GM12878 (cell line): Measurements from ENCODE around the gene CCDC136. TPM values are rescaled to one million over a fixed set of nuclear protein-coding genes. Genes with fewer than 3 reads are reported as not detected.

Experiments
- ATAC-seq: fragments of 200-7000 bp; cut with Tn5 transposase; 3 replicates; pipeline ENCODE4 v1.9.1; 2020; ENCODE audit warnings: mild to moderate bottlenecking, moderate library complexity
- BruUV-seq: library from RNA; stranded (reverse); fragments of 400-500 nt; replicated peaks from 2 replicates; lab custom pipeline; 2021; lab: Mats Ljungman, UMichigan
- CTCF ChIA-PET: fragments of 300-600 bp; sonication (Branson Sonifier 250); formaldehyde crosslinking; extraction: SDS; loops from one replicate; lab custom pipeline; 2021; ENCODE audit warnings: inconsistent platforms; lab: Yijun Ruan, JAX
- POLR2A ChIA-PET: fragments of 350-600 bp; formaldehyde crosslinking; extraction: SDS; loops from one replicate; lab custom pipeline; 2021; ENCODE audit warnings: inconsistent platforms; lab: Charles Lee
- RAD21 ChIA-PET: fragments of 300-600 bp; sonication (Branson Sonifier 250); formaldehyde crosslinking; loops from one replicate; lab custom pipeline; 2023; ENCODE audit warnings: antibody characterized with exemption; ENCODE audit not compliant: unreplicated experiment; lab: Charles Lee
- SMC1A ChIA-PET: fragments of 300-600 bp; sonication (Branson Sonifier 250); formaldehyde crosslinking; loops from one replicate; lab custom pipeline; 2023; ENCODE audit not compliant: unreplicated experiment, uncharacterized antibody; lab: Charles Lee
- DNase-seq: peaks from one replicate; pipeline ENCODE4 v3.0.0-alpha.2; 2011; ENCODE audit warnings: low read depth, low spot score
- FAIRE-seq: peaks from 3 replicates; lab custom pipeline; 2011; peaks lifted over from hg19 to GRCh38; lab: Jason Lieb, UNC
- H2AFZ ChIP-seq: 2 replicates; pipeline ENCODE4 v1.6.0; 2011; ENCODE audit warnings: low read depth, low read length, control low read depth; ENCODE audit not compliant: control insufficient read depth
- H3K27ac ChIP-seq: 2 replicates; pipeline ENCODE4 v1.5.1; 2011; ENCODE audit warnings: control low read depth; ENCODE audit not compliant: control insufficient read depth, insufficient read depth
- H3K27me3 ChIP-seq, 2 experiments: replicated peaks in 1 of 2; 2 replicates each; pipeline versions ENCODE4 v1.6.0 to v1.6.1; 2011; ENCODE audit warnings: low read length in 1 of 2; ENCODE audit not compliant: control insufficient read depth in 2 of 2, insufficient read depth in 2 of 2
- H3K36me3 ChIP-seq, 2 experiments: 2 replicates each; pipeline ENCODE4 v1.5.1; 2011; ENCODE audit warnings: low read length in 1 of 2; ENCODE audit not compliant: control insufficient read depth in 2 of 2, insufficient read depth in 2 of 2
- H3K4me1 ChIP-seq: 2 replicates; pipeline ENCODE4 v1.6.1; 2011; ENCODE audit warnings: mild to moderate bottlenecking, low read length, moderate library complexity, mixed read lengths; ENCODE audit not compliant: control insufficient read depth, insufficient read depth
- H3K4me2 ChIP-seq: 2 replicates; pipeline ENCODE4 v1.6.0; 2011; ENCODE audit warnings: control low read depth; ENCODE audit not compliant: control insufficient read depth, insufficient read depth
- H3K4me3 ChIP-seq: fragments of 200-600 bp; sonication (generic); 2 replicates; pipeline ENCODE4 v1.5.1; 2016
- H3K79me2 ChIP-seq: 2 replicates; pipeline ENCODE4 v1.6.0; 2011; ENCODE audit warnings: low read length; ENCODE audit not compliant: control insufficient read depth, insufficient read depth
- H3K9ac ChIP-seq: 2 replicates; pipeline ENCODE4 v1.8.0; 2011; ENCODE audit warnings: low read length, control low read depth, mixed read lengths; ENCODE audit not compliant: control insufficient read depth, insufficient read depth
- H3K9me3 ChIP-seq: replicated peaks from 3 replicates; pipeline ENCODE4 v1.5.1; 2011; ENCODE audit warnings: mild to moderate bottlenecking, low read length; ENCODE audit not compliant: control insufficient read depth, insufficient read depth
- H4K20me1 ChIP-seq: 2 replicates; pipeline ENCODE4 v1.6.0; 2011; ENCODE audit not compliant: control insufficient read depth, insufficient read depth
- REST ChIP-seq: IDR thresholded peaks from 2 replicates; pipeline ENCODE4 v1.6.1; 2012; ENCODE audit warnings: mild to moderate bottlenecking, low read depth, low read length
- ZBTB40 ChIP-seq: fragments of 450-650 bp; IDR thresholded peaks from 2 replicates; pipeline ENCODE4 v1.6.1; 2016; ENCODE audit warnings: mild to moderate bottlenecking, moderate library complexity, borderline replicate concordance
- WGBS: methylation state at CpG from one replicate; pipeline ENCODE4 v1.1.6; 2016; ENCODE audit warnings: low lambda C conversion rate; ENCODE audit not compliant: insufficient replicate concordance, insufficient coverage; ENCODE audit errors: missing lambda C conversion rate; 5-methylcytosine and 5-hydroxymethylcytosine counted together
- in situ Hi-C: fragments of 300-500 bp; cut with MboI; formaldehyde crosslinking; loops from 9 replicates; pipeline ENCODE4 v1.14.3; 2018; ENCODE audit warnings: mixed read lengths
- intact Hi-C: fragments of 100-400 bp; cut with micrococcal nuclease; formaldehyde crosslinking; loops from one replicate; pipeline ENCODE4 v1.14.2; 2022; ENCODE audit not compliant: unreplicated experiment
- polyA plus RNA-seq, 11 experiments: library from polyadenylated mRNA; depleted of rRNA in 4 of 11; unstranded in 6 of 11; stranded (reverse) in 5 of 11; fragments of >200 nt; fragmentation: Nextera tagmentation in 4 of 11; fragmentation: Illumina TruSeq in 1 of 11; extraction: Ambion mirVana in 4 of 11; extraction: Trizol in 1 of 11; gene quantifications; 1 replicate in 1 of 11; 2 replicates in 10 of 11; pipeline versions ENCODE4 v1.2.1 to v1.2.3, GENCODE V29; 2011 to 2016; ENCODE audit warnings: inconsistent platforms in 2 of 11, missing spikeins in 2 of 11, low read depth in 1 of 11
- total RNA-seq, 4 experiments: library from RNA; depleted of rRNA in 3 of 4; stranded (reverse); fragments of >200 nt in 3 of 4; fragmentation: Illumina TruSeq in 1 of 4; extraction: Trizol in 1 of 4; gene quantifications; 2 replicates each; pipeline versions ENCODE4 v1.2.1 to v1.2.3, GENCODE V29; 2013 to 2021

CCDC136 gene
- total and polyA plus RNA-seq, 10 of the 15 experiments (the other 5 are each of a cell fraction or from before 2014, with no cell fraction given): 0.32 to 4.8 (median 1.5) TPM

- Histone ChIP-seq H3K9ac (no peak overlapping the region), H3K9me3 (no peaks in the 10 kb centered on the region), H3K4me2 (no peak overlapping the region), H4K20me1 (no peaks in the 10 kb centered on the region), H3K4me3 (no peak overlapping the region), H3K36me3 (no peaks in the 10 kb centered on the region), H3K27me3 (no peaks in the 10 kb centered on the region), H2AFZ (no peak overlapping the region), H3K27ac (no peak overlapping the region), H3K4me1 (no peaks in the 10 kb centered on the region), H3K79me2 (no peaks in the 10 kb centered on the region)
- CTCF ChIA-PET: interaction anchor here (0.9 kb wide), 1 partner anchor 211 kb away, joined by 3 read pairs; no protein-coding TSS in a partner anchor
- RAD21 ChIA-PET: interaction anchor here (1.4 kb wide), 1 partner anchor 77 kb away, joined by 5 read pairs; no protein-coding TSS in a partner anchor
- TF ChIP-seq REST (no peak), ZBTB40 (no peak)
- SMC1A ChIA-PET: interaction anchor here (1.4 kb wide), 1 partner anchor 16 kb away, joined by 5 read pairs; no protein-coding TSS in a partner anchor
- WGBS: 66% methylated on average over 8 of the region's 8 CpGs
- ATAC-seq (no peak), FAIRE-seq (no peak), DNase-seq (no peak)
- no TSS peak for BruUV-seq
- intact Hi-C loops: no loop called here
- in situ Hi-C loops: no loop called here
- POLR2A ChIA-PET: no interaction called here
Measured at GRCh38 chr7:128807191-128807590, 15.4 kb downstream of the CCDC136 start.
